Measurements from ENCODE around the gene SLC25A29.

DNA sequence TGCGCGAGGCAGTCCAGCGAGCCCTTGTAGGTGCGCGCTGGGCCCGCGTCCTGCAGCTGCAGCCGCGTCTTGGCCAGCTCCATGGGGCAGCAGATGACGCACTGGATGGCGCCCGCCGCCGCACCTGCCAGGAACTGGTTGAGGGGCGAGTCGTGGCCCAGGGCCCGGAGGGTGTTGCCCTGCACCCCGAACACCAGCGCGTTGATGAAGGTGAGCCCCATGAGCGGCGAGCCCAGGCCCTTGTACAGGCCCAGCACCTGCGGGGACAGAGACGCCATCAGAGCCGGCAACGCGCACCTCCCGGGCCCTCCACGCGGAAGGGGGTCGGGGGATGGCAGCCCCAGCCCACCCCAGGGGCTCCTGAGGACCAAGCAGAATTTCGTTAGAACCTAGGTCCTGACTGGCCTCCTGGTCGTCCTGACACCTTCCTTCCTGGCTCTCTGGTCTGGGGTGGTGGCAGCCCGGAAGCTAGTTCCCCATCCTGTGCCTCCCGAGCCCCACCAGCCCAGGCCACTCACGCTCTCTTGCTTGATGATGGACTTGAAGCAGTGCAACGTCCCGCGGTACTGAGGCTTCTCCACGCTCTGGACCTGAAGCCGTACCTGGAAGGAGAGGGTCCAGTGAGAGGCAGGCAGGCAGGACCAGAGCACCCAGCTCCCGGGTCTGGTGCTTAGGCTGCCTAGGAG, 13.3 kb downstream of the SLC25A29 start:
- TF ChIP-seq POLR2AphosphoS5 (IDR thresholded peaks at IDR 0.05) = no peak
- TF ChIP-seq POLR2A (IDR thresholded peaks at IDR 0.05) = no peak
- TF ChIP-seq, protein P1, sequence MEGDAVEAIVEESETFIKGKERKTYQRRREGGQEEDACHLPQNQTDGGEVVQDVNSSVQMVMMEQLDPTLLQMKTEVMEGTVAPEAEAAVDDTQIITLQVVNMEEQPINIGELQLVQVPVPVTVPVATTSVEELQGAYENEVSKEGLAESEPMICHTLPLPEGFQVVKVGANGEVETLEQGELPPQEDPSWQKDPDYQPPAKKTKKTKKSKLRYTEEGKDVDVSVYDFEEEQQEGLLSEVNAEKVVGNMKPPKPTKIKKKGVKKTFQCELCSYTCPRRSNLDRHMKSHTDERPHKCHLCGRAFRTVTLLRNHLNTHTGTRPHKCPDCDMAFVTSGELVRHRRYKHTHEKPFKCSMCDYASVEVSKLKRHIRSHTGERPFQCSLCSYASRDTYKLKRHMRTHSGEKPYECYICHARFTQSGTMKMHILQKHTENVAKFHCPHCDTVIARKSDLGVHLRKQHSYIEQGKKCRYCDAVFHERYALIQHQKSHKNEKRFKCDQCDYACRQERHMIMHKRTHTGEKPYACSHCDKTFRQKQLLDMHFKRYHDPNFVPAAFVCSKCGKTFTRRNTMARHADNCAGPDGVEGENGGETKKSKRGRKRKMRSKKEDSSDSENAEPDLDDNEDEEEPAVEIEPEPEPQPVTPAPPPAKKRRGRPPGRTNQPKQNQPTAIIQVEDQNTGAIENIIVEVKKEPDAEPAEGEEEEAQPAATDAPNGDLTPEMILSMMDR (IDR thresholded peaks at IDR 0.05) = no peak

Measured in gastroesophageal sphincter (tissue), 3 donors.